Loucy (cell line): ENCODE results near the gene DMXL1.

Source experiments
- H2AFZ ChIP-seq: fragments of 200-600 bp; sonication (generic); 2 replicates; pipeline ENCODE4 v1.6.0; 2016; ENCODE audit warnings: antibody characterized with exemption, mild to moderate bottlenecking, low read length, moderate library complexity
- H3F3A ChIP-seq: fragments of 200-600 bp; 2 replicates; pipeline ENCODE4 v1.6.0; 2016; ENCODE audit warnings: antibody characterized with exemption, low read depth, mild to moderate bottlenecking
- H3K27me3 ChIP-seq: fragments of 200-600 bp; sonication (generic); 2 replicates; pipeline ENCODE4 v1.6.1; 2014; ENCODE audit warnings: low read length, mild to moderate bottlenecking; ENCODE audit not compliant: insufficient read depth, poor library complexity, severe bottlenecking
- H3K36me3 ChIP-seq: fragments of 200-600 bp; sonication (generic); 2 replicates; pipeline ENCODE4 v1.6.1; 2016; ENCODE audit warnings: low read length; ENCODE audit not compliant: insufficient read depth
- H3K4me1 ChIP-seq: fragments of 200-600 bp; sonication (generic); 2 replicates; pipeline ENCODE4 v1.5.1; 2014; ENCODE audit warnings: low read length, mild to moderate bottlenecking; ENCODE audit not compliant: insufficient read depth, poor library complexity, severe bottlenecking
- H3K4me2 ChIP-seq: fragments of 200-600 bp; sonication (generic); 2 replicates; pipeline ENCODE4 v1.6.0; 2014; ENCODE audit warnings: antibody characterized with exemption, low read length, low read depth, mild to moderate bottlenecking; ENCODE audit not compliant: poor library complexity, severe bottlenecking
- H3K4me3 ChIP-seq: fragments of 200-600 bp; sonication (generic); 2 replicates; pipeline ENCODE4 v1.5.1; 2014; ENCODE audit warnings: low read length, mild to moderate bottlenecking, mixed read lengths; ENCODE audit not compliant: poor library complexity, severe bottlenecking
- H3K79me2 ChIP-seq: fragments of 200-600 bp; sonication (generic); 2 replicates; pipeline ENCODE4 v1.6.1; 2014; ENCODE audit warnings: low read length; ENCODE audit not compliant: insufficient read depth
- H3K9ac ChIP-seq: fragments of 200-600 bp; sonication (generic); 2 replicates; pipeline ENCODE4 v1.6.0; 2014; ENCODE audit warnings: mild to moderate bottlenecking, low read depth, low read length, moderate library complexity; ENCODE audit not compliant: poor library complexity, severe bottlenecking
- H3K9me2 ChIP-seq: fragments of 200-600 bp; sonication (generic); replicated peaks from 2 replicates; pipeline ENCODE4 v1.6.1; 2016; ENCODE audit warnings: low read depth, low read length, mixed read lengths
- H3K9me3 ChIP-seq: fragments of 200-600 bp; sonication (generic); 2 replicates; pipeline ENCODE4 v1.6.1; 2014; ENCODE audit warnings: mild to moderate bottlenecking, antibody characterized with exemption, low read length, low read depth; ENCODE audit not compliant: insufficient read depth
- H4K20me1 ChIP-seq: fragments of 200-600 bp; sonication (generic); 2 replicates; pipeline ENCODE4 v1.6.0; 2014; ENCODE audit warnings: antibody characterized with exemption, low read length, mild to moderate bottlenecking; ENCODE audit not compliant: insufficient read depth, poor library complexity, severe bottlenecking
- CTCF ChIP-seq: fragments of 200-600 bp; sonication (generic); conservative IDR thresholded peaks from 2 replicates; pipeline ENCODE4 v1.5.1; 2014; ENCODE audit warnings: mild to moderate bottlenecking, antibody characterized with exemption, low read length
- EZH2phosphoT487 ChIP-seq: fragments of 200-600 bp; IDR thresholded peaks from 2 replicates; pipeline ENCODE4 v1.6.1; 2018; ENCODE audit warnings: antibody characterized with exemption, mild to moderate bottlenecking, moderate library complexity, borderline replicate concordance

DMXL1 gene

GRCh38 chr5:119063579-119064379 lies 7.1 kb upstream of the DMXL1 start:
- no peaks in the 10 kb centered on the region for H4K20me1 ChIP-seq
- no peaks in the 10 kb centered on the region for H3F3A ChIP-seq
- peaks cover 7% of the 10 kb centered on the region for H3K4me1 ChIP-seq
- no peaks in the 10 kb centered on the region for H3K79me2 ChIP-seq
- H3K4me3 ChIP-seq = no peak overlapping the region
- no peaks in the 10 kb centered on the region for H3K9me3 ChIP-seq
- H3K27me3 ChIP-seq = no peaks in the 10 kb centered on the region
- TF ChIP-seq CTCF = no peak
- TF ChIP-seq EZH2phosphoT487 = no peak
- H3K9me2 ChIP-seq = no peaks in the 10 kb centered on the region
- peak overlapping the region; percentile 8 for H3K4me2 ChIP-seq
- no peaks in the 10 kb centered on the region for H3K36me3 ChIP-seq
- no peak overlapping the region for H3K9ac ChIP-seq
- no peak overlapping the region for H2AFZ ChIP-seq

GRCh38 chr5:119067450-119067849 lies 3.4 kb upstream of the DMXL1 start:
- H4K20me1 ChIP-seq = no peaks in the 10 kb centered on the region
- no peaks in the 10 kb centered on the region for H3K9me3 ChIP-seq
- no peaks in the 10 kb centered on the region for H3K36me3 ChIP-seq
- no peak overlapping the region for H3K9ac ChIP-seq
- H3K4me1 ChIP-seq = peaks cover 13% of the 10 kb centered on the region
- H3K4me2 ChIP-seq = no peak overlapping the region
- H2AFZ ChIP-seq = no peak overlapping the region
- H3F3A ChIP-seq = no peaks in the 10 kb centered on the region
- H3K9me2 ChIP-seq = no peaks in the 10 kb centered on the region
- TF ChIP-seq CTCF (no peak), EZH2phosphoT487 (no peak)
- H3K4me3 ChIP-seq = no peak overlapping the region
- no peaks in the 10 kb centered on the region for H3K27me3 ChIP-seq
- peaks cover 11% of the 10 kb centered on the region; the same call in 1 of the 2 replicates for H3K79me2 ChIP-seq

- Histone ChIP-seq H3K27me3 (no peaks in the 10 kb centered on the region), H3K36me3 (no peaks in the 10 kb centered on the region), H3K4me2 (peak overlapping the region; percentile 79), H4K20me1 (peaks cover under 1% of the 10 kb centered on the region), H3K4me1 (peaks cover 10% of the 10 kb centered on the region), H3K9ac (peak overlapping the region; percentile 85), H3F3A (no peaks in the 10 kb centered on the region), H2AFZ (peak overlapping the region; percentile 99), H3K79me2 (peaks cover 38% of the 10 kb centered on the region; the same call in 1 of the 2 replicates), H3K9me3 (no peaks in the 10 kb centered on the region), H3K4me3 (peak overlapping the region; percentile 80), H3K9me2 (no peaks in the 10 kb centered on the region)
- TF ChIP-seq CTCF = no peak
- no peak for TF ChIP-seq EZH2phosphoT487
Measured at GRCh38 chr5:119070578-119070827, 384 bp upstream of the DMXL1 start.
